ENCODE measurements around the gene PROX1.
"Not testable (repeated sequence)": the region's sequence is repeated elsewhere in the genome, so short reads cannot be mapped to it uniquely, and the experiment has no call there.

The PROX1 gene

DNA sequence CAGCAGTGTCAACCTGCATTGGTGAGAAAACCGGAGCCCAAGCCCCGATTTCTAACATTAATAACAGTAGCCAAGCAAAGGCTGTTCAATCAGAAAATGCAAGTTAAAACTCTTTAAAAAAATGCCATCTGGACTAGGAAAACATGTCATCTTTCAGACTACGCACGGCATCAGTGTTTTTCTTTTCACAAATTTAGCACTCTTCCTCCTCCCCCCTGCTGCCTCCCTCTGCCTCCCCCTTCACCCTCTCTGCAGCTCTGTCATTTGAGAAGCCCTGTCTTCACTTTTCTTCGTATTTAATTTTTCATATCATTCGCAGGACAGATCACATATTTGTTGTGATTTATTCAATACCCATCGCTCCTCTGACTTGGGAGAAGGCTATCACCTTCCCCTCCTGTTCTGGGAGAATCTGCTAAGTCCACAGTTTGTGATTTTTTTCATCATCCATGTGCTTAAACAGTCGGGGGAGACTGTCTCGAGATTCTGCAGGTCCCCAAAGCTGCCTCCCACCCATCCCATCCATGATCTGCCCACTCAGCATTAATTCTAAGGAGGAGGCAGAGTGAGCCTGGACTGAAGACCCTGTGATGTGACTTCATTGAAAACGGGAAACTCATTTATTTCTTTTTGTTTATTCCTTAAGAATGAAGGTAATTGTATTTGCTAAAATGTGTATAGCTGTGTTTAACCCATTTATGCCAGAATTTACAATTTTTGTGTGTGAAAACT lies 84.8 kb downstream of the PROX1 start:
- no peak for DNase-seq (ENCODE audit: low spot score)

DNA sequence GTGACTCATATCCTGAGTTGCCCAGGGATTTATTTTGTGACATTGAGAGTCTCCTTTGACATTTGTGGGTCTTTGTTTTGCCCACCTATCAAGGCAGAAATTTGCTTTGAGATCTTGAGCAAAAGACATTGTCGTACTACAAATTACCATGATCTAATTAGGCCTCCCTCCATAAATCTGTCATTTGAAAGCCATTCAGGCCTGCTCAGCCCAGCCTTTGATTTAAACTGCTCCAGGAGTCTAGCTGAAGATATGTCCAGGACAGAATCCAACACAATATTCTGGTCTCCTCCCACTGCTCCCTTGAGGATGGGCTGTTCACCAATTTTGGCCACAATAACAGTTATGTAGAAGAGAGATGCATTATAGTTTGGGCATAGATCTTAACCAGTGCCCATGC lies 86.7 kb downstream of the PROX1 start:
- no peak for DNase-seq (ENCODE audit: low spot score)

DNA sequence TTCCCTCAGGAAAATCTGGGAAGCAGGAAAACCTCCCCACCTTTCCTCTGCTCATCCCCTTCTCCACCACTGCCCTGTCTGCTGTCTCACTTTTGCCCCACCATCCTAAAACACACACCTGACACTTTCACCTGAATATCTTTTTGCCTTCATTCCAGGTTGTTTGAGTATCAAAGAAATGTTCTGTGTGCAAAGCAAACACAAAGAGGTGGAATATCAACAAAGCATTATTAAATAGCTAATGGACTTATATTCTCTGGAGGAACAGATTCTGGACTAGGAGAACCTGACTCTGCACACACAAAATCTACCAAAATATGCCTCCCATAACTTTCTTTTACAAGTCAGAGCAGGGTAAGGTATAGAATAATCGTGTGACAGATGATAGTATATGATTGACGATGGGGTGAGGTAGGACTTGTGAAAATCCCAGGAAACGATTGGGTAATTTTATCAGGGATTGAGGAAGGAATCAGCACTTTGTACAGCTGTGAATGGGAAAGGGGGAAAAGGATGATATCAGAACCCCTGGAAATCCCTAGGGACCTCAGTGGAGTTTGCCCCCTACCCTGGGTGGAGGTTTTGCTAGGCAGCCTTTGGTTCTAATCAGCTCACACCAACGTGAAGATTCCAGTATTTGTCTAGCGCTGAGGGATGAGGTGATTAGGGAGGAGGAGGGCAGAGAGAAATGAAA lies 87.7 kb downstream of the PROX1 start:
- DNase-seq (ENCODE audit: low spot score): no peak

DNA sequence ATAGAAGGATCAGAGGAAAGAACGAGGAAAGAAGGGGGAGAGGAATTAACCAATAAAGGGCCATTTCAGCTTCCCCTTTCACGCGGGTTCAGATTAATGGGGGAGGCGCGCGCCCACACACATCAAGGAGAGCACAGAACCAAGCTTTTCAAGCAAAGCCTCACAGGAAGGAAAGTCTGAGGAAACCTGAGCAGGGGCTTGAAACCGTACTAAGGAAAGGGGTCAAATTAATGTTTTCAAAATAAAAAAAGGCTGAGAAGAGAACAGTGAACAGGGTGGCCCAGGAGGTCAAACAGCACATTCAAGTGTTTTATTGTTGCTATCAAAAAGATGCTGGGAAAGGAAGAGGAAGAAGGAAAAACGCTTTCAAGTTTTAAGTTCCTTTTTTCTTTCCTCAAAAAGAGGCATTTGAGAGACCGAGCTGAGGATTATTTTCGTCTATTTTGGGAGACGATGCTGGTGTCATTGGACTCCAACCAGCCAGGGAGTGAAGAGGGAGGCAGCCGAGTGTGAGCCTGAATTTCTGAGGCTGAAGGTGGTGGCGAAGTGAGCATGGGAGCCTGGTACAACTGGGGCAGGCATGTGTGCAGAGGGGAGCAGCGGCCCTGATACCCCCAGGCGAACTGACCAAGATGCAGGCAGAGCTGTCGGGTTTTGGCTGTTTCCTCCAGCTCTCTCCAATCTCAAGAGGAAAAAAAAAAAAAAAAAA lies 88.4 kb downstream of the PROX1 start:
- no peak for DNase-seq (ENCODE audit: low spot score)

DNA sequence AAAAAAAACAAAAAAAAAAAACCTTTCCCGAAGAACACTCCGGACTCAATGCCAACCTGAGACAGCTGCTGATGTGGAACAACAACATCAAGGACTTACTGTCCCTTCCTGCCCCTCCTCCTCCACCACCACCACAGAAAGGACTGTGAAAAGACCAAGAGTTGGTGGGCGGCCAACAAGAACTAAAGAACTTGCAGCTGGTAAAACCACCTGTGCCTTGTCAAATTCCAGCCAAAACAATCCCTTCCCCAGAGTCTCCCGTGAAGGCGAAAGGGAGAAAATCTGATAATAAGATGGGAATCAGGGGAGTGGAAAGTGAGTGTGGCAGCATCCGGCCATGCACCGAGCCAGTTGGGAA lies 88.9 kb downstream of the PROX1 start:
- DNase-seq (ENCODE audit: low spot score): no peak

DNA sequence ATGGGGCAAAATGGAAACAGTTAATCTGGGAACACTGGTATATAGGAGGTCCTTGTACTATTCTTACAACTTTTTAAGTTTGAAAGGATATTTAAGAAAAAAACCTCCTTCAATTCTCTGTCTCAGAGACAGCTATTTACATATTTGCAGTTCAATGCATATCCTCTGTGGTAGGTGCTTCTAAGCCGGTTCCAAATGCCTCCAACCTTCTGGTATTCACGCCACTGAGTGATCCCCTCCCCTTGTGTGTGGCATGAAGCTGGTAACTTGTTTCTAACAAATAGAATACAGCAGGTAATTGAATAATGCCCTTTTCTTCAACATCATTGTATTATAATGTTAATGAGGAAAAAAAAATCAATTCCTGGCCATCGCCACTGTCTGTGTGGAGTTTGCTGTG lies 91.2 kb downstream of the PROX1 start:
- DNase-seq (ENCODE audit: low spot score): no peak

DNA sequence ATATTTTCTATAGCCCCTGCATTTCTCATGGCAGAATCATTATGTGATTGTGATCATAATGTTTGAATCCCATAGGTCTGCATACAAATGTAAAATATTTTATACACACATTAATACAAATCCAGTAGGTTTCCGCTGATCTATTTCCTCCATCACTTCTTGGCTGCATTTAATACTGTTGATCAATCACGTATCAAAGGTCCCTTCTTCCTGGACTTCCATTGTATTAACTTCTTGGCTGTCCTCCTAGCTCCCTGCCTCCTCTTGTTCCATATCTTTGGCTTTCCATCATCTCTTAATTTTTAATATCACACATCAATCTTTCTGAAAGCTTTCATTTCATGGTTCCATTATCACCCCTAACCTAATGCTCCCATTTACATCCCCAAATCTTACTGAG lies 97.6 kb downstream of the PROX1 start:
- DNase-seq (ENCODE audit: low spot score): no peak

DNA sequence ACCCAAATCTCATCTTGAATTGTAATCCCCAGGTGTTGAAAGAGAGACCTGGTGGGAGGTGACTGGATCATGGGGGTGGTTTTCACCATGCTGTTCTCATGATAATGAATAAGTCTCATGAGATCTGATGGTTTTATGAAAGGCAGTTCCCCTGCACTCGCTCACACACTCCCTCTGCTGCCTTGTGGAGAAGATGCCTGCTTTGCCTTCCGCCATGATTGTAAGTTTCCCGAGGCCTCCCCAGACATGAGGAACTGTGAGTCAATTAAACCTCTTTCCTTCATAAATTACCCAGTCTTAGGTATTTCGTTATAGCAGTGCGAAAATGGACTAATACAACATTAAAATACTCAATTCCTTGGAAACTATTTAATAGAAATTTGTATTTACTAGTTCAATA lies 99.2 kb downstream of the PROX1 start:
- no peak for DNase-seq (ENCODE audit: low spot score)

DNA sequence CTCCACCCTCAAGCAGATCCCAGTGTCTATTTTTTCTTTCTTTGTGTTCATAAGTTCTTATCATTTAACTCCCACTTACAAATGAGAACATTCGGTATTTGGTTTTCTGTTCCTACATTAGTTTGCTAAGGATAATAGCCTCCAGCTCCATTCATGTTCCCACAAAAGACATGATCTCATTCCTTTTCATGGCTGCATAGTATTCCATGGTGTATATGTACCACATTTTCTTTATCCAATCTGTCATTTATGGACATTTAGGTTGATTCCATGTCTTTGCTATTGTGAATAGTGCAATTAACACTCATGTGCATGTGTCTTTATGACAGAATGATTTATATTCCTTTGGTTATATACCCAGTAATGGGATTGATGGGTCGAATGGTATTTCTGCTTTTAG lies 101.2 kb downstream of the PROX1 start:
- not testable (repeated sequence) for DNase-seq (ENCODE audit: low spot score)

Measured in hematopoietic multipotent progenitor cell treated with erythropoietin and hydrocortisone succinate and interleukin-3 and kit ligand, for 17 days (in vitro differentiated cells).